PC-9 (cell line): ENCODE measurements around the gene CLIP1.

ENCODE experiments used
- EZH2 ChIP-seq: fragments of 200-600 bp; sonication (generic); IDR thresholded peaks from 2 replicates; pipeline ENCODE4 v1.8.0; 2017; ENCODE audit warnings: antibody characterized with exemption, low read depth
- TF ChIP-seq, protein P1 (sequence below): fragments of 200-600 bp; sonication (generic); conservative IDR thresholded peaks from 2 replicates; pipeline ENCODE4 v1.6.1; 2017; ENCODE audit warnings: mixed run types, antibody characterized with exemption, mild to moderate bottlenecking, moderate library complexity

- TF ChIP-seq EZH2 = no peak
- TF ChIP-seq, protein P1, sequence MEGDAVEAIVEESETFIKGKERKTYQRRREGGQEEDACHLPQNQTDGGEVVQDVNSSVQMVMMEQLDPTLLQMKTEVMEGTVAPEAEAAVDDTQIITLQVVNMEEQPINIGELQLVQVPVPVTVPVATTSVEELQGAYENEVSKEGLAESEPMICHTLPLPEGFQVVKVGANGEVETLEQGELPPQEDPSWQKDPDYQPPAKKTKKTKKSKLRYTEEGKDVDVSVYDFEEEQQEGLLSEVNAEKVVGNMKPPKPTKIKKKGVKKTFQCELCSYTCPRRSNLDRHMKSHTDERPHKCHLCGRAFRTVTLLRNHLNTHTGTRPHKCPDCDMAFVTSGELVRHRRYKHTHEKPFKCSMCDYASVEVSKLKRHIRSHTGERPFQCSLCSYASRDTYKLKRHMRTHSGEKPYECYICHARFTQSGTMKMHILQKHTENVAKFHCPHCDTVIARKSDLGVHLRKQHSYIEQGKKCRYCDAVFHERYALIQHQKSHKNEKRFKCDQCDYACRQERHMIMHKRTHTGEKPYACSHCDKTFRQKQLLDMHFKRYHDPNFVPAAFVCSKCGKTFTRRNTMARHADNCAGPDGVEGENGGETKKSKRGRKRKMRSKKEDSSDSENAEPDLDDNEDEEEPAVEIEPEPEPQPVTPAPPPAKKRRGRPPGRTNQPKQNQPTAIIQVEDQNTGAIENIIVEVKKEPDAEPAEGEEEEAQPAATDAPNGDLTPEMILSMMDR = no peak
Observed at GRCh38 chr12:122394626-122395194, 27.8 kb downstream of the CLIP1 start.
